WTC11 (cell line): Measurements from ENCODE around the gene PA2G4.

Experiments used
- JAZF1 ChIP-seq: fragments of 250-450 bp; sonication (Bioruptor Pico); IDR thresholded peaks from 2 replicates; pipeline ENCODE4 v1.9.0; 2021; ENCODE audit warnings: moderate library complexity, mild to moderate bottlenecking, inconsistent platforms
- NR3C1 ChIP-seq: sonication (generic); formaldehyde crosslinking; conservative IDR thresholded peaks from 2 replicates; pipeline ENCODE4 v1.8.1; 2023; ENCODE audit warnings: low read depth, mild to moderate bottlenecking, missing genetic modification reagents
- SMAD3 ChIP-seq: sonication (generic); formaldehyde crosslinking; IDR thresholded peaks from 2 replicates; pipeline ENCODE4 v1.8.0; 2022; ENCODE audit warnings: missing genetic modification reagents, mild to moderate bottlenecking, borderline replicate concordance
- TP53 ChIP-seq: sonication (generic); formaldehyde crosslinking; IDR thresholded peaks from 2 replicates; pipeline ENCODE4 v1.8.1; 2023; ENCODE audit warnings: mild to moderate bottlenecking, missing genetic modification reagents
- ZNF219 ChIP-seq: sonication (generic); formaldehyde crosslinking; IDR thresholded peaks from 2 replicates; pipeline ENCODE4 v1.8.0; 2023; ENCODE audit warnings: missing genetic modification reagents, mild to moderate bottlenecking, borderline replicate concordance
- TF ChIP-seq, protein P1 (sequence below): fragments of 200-600 bp; IDR thresholded peaks from 2 replicates; pipeline ENCODE4 v1.8.0; 2022; ENCODE audit warnings: antibody characterized with exemption
- TF ChIP-seq, protein P2 (sequence below): sonication (generic); formaldehyde crosslinking; IDR thresholded peaks from 2 replicates; pipeline ENCODE4 v1.8.1; 2023; ENCODE audit warnings: mild to moderate bottlenecking, missing genetic modification reagents
- TF ChIP-seq, protein P3 (sequence below): sonication (generic); formaldehyde crosslinking; conservative IDR thresholded peaks from 2 replicates; pipeline ENCODE4 v1.8.1; 2022; ENCODE audit warnings: mild to moderate bottlenecking, missing genetic modification reagents

DNA sequence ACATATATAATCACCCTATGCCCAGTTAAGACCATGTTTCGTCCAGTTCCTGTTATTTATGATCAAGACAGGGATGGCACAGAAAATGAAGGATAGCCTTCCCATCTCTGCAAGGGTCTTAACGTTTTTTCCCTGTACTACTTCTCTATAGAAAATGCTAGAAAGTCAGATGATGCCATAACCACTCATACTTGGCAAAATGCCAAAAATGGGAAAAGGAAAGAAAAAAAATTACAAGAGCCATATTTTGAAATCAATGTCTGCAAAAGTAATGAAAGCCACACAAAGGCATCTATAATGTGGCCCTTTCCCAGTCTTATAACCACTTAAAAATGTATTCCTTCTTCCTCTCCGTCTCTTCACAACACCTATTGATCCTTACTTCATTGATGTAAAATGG is 46.2 kb downstream of the PA2G4 start:
- TF ChIP-seq, protein P1, sequence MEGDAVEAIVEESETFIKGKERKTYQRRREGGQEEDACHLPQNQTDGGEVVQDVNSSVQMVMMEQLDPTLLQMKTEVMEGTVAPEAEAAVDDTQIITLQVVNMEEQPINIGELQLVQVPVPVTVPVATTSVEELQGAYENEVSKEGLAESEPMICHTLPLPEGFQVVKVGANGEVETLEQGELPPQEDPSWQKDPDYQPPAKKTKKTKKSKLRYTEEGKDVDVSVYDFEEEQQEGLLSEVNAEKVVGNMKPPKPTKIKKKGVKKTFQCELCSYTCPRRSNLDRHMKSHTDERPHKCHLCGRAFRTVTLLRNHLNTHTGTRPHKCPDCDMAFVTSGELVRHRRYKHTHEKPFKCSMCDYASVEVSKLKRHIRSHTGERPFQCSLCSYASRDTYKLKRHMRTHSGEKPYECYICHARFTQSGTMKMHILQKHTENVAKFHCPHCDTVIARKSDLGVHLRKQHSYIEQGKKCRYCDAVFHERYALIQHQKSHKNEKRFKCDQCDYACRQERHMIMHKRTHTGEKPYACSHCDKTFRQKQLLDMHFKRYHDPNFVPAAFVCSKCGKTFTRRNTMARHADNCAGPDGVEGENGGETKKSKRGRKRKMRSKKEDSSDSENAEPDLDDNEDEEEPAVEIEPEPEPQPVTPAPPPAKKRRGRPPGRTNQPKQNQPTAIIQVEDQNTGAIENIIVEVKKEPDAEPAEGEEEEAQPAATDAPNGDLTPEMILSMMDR: no peak
- no peak for TF ChIP-seq TP53 (CRISPR knock-in tag)
- TF ChIP-seq, protein P2, sequence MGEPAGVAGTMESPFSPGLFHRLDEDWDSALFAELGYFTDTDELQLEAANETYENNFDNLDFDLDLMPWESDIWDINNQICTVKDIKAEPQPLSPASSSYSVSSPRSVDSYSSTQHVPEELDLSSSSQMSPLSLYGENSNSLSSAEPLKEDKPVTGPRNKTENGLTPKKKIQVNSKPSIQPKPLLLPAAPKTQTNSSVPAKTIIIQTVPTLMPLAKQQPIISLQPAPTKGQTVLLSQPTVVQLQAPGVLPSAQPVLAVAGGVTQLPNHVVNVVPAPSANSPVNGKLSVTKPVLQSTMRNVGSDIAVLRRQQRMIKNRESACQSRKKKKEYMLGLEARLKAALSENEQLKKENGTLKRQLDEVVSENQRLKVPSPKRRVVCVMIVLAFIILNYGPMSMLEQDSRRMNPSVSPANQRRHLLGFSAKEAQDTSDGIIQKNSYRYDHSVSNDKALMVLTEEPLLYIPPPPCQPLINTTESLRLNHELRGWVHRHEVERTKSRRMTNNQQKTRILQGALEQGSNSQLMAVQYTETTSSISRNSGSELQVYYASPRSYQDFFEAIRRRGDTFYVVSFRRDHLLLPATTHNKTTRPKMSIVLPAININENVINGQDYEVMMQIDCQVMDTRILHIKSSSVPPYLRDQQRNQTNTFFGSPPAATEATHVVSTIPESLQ (CRISPR knock-in tag): no peak
- no peak for TF ChIP-seq ZNF219
- TF ChIP-seq, protein P3, sequence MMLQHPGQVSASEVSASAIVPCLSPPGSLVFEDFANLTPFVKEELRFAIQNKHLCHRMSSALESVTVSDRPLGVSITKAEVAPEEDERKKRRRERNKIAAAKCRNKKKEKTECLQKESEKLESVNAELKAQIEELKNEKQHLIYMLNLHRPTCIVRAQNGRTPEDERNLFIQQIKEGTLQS (CRISPR knock-in tag): no peak
- TF ChIP-seq NR3C1 (CRISPR knock-in tag): no peak
- TF ChIP-seq SMAD3 (CRISPR knock-in tag): no peak
- TF ChIP-seq JAZF1: no peak
